AG09309 (cell line): ENCODE measurements around the gene MFSD2B.

Experiments
- DNase-seq: peaks from one replicate; pipeline ENCODE4 v3.0.0-alpha.2; 2010; ENCODE audit warnings: low read depth
- H3K4me3 ChIP-seq: 2 replicates; pipeline ENCODE4 v1.5.1; 2011; ENCODE audit warnings: mild to moderate bottlenecking, low read depth, low read length, moderate library complexity; ENCODE audit not compliant: control insufficient read depth
- TF ChIP-seq, protein P1 (sequence below): IDR thresholded peaks from 2 replicates; pipeline ENCODE4 v1.5.1; 2011; ENCODE audit warnings: mild to moderate bottlenecking, low read depth, low read length, inconsistent platforms; ENCODE audit not compliant: insufficient read depth, control insufficient read depth; ENCODE audit errors: missing control alignments

MFSD2B gene, protein sequence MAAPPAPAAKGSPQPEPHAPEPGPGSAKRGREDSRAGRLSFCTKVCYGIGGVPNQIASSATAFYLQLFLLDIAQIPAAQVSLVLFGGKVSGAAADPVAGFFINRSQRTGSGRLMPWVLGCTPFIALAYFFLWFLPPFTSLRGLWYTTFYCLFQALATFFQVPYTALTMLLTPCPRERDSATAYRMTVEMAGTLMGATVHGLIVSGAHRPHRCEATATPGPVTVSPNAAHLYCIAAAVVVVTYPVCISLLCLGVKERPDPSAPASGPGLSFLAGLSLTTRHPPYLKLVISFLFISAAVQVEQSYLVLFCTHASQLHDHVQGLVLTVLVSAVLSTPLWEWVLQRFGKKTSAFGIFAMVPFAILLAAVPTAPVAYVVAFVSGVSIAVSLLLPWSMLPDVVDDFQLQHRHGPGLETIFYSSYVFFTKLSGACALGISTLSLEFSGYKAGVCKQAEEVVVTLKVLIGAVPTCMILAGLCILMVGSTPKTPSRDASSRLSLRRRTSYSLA

DNA sequence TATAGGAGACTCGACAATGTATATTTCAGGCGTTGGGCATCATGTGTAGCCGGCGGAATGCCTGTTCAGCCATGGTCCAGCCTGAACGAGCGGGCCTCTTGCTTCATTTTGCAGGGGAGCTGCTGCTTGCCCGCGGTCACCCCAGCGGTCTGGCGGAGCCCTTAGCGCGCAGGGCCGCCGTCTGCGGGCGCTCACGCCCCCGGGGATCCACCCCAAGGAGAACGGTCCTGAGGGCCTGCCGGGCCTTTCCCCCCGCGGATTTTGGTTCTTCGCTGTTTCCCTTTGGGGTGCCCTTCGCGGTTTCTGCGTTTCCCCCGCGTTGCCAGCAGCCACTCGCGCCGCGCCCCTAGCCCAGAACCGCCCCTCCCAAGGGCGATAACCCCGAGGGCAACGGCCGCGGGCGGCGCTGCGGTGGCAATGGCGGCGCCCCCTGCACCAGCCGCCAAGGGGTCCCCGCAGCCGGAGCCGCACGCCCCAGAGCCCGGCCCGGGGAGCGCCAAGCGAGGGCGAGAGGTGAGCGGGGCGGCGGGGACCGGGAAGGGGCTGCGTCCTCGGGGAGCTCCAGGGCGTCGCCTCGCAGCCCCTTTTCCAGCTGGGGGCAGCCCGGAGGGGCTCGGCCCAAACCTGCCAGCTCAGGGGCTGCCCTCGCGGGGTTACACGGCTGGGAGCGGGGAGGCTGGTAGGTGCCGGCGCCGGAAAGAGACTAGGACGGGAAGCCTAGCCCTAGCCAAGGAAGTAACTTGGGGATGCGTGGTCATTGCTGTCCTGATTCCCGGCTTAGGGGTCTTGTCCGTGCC is at the start of gene MFSD2B:
Gene MFSD2B, plus strand, starts transcription at position 406 of the 797 bp plus-strand sequence. Its CDS starts 12 bp downstream, at position 418.
- TF ChIP-seq, protein P1, sequence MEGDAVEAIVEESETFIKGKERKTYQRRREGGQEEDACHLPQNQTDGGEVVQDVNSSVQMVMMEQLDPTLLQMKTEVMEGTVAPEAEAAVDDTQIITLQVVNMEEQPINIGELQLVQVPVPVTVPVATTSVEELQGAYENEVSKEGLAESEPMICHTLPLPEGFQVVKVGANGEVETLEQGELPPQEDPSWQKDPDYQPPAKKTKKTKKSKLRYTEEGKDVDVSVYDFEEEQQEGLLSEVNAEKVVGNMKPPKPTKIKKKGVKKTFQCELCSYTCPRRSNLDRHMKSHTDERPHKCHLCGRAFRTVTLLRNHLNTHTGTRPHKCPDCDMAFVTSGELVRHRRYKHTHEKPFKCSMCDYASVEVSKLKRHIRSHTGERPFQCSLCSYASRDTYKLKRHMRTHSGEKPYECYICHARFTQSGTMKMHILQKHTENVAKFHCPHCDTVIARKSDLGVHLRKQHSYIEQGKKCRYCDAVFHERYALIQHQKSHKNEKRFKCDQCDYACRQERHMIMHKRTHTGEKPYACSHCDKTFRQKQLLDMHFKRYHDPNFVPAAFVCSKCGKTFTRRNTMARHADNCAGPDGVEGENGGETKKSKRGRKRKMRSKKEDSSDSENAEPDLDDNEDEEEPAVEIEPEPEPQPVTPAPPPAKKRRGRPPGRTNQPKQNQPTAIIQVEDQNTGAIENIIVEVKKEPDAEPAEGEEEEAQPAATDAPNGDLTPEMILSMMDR: no peak
- DNase-seq: no peak
- peak within 1 kb of the TSS; percentile 47 for H3K4me3 ChIP-seq

DNA sequence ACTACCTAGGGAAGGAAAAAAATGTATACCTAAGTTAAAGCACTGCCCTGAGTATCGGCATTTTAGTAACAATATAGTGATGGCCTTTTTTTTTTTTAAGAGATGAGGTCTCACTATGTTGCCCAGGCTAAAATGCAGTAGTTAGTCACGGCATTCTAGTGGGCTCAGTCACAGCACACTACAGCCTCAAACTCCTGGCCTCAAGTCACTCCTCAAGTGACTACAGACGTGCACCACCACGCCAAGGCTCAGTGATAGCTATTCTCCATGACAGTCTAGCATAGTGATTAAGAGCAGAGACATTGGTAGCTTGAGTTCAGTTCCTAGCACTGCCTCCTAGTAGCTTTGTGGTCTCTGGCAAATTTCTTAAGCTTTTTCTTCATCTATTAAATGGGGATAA is 42.0 kb upstream of the MFSD2B start:
- no peak overlapping the region for H3K4me3 ChIP-seq
- DNase-seq: no peak
- TF ChIP-seq, protein P1: no peak

DNA sequence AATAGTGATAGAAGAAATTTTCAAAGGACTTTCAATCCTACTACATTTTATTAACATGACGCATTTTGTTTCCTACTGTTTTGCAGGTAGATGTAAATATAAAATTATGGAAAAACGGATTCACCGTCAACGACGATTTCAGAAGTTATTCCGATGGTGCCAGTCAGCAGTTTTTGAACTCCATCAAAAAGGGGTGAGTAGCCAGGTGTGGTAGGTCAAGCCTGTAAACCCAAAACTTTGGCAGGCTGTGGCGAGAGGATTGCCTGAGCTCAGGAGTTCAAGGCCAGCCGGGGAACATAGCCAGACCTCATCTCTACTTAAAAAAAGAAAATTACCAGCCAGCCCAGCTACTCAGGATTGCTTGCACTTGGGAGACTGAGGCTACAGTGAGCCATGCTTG is 33.0 kb upstream of the MFSD2B start:
- DNase-seq: no peak
- no peak overlapping the region for H3K4me3 ChIP-seq
- TF ChIP-seq, protein P1: no peak

DNA sequence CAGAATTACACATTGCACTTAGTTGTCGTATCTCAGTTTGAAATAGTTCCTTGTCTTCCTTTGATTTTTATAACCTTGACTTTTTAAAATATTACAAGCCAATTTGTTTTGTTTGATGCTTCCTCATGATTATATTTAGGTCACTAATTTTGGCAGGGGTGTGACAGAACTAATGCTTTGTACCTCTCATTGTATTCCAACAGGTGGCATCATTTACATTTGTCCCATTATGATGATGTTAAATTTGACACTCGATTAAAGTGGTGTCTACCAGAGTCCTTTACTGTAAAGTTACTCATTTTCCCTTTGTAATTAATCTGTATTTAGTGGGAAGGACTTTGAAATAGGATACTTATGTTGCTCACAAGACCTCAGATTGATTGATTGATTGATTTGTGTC is 21.5 kb upstream of the MFSD2B start:
- H3K4me3 ChIP-seq: no peak overlapping the region
- no peak for DNase-seq
- TF ChIP-seq, protein P1: peak; percentile 30

DNA sequence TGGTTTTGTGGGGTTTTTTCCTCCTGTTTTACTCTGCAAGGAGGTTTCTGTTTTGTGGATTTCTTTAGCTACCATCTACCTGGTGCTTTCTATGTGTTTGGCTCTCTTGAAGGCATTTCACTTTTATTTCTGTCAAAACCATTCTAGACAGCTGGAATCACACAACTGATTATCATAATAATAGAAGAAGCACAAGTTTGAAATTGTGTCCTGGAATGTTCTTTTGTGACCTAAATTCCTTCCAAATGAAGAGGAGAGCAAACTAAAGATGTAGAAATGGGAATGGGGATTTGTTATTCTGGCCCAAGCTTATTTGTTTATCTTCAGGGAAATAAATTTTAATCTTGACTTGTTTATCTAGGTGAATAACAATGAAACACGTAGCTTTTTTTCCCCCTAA is 17.0 kb upstream of the MFSD2B start:
- TF ChIP-seq, protein P1: no peak
- H3K4me3 ChIP-seq: no peak overlapping the region
- no peak for DNase-seq

DNA sequence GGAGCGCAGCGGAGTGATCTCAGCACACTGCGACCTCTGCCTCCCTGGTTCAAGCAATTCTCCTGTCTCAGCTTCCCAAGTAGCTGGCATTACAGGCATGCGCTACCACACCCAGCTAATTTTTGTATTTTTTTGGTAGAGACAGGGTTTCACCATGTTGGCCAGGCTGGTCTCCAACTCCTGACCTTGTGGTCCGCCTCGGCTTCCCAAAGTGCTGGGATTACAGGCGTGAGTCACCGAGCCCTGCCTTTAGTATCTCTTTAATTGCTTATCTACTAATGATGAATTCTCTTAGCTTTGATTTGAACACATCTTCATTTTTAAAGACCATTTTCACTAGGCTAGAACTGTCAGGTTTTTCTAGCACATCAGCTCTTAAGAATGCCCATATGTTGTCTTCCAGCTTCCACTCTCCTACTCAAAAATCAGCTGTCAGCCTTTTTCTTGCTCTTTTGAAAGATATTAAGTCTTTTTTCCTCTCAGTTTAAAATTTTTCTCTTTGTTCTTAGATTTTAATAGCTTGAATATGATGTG is 16.1 kb upstream of the MFSD2B start:
- DNase-seq: no peak
- no peak overlapping the region for H3K4me3 ChIP-seq
- TF ChIP-seq, protein P1: no peak
